K562 (cell line): ENCODE measurements around the gene VAPB. TPM values are rescaled to one million over a fixed set of nuclear protein-coding genes. Genes with fewer than 3 reads are reported as not detected.

Experiments used
- ATAC-seq: fragments of 200-7000 bp; cut with Tn5 transposase; 3 replicates; pipeline ENCODE4 v1.9.1; 2020; ENCODE audit warnings: moderate library complexity
- BruUV-seq: library from RNA; stranded (reverse); fragments of 400-500 nt; replicated peaks from 2 replicates; lab custom pipeline; 2021; lab: Mats Ljungman, UMichigan
- CTCF ChIA-PET: fragments of 300-600 bp; formaldehyde crosslinking; extraction: SDS; loops from one replicate; lab custom pipeline; 2021; ENCODE audit warnings: low intra/inter-chr PET ratio; lab: Yijun Ruan, JAX
- POLR2A ChIA-PET: fragments of 300-600, 350-650 bp; sonication (Branson Sonifier 250); formaldehyde crosslinking; extraction: SDS; loops from one replicate; lab custom pipeline; 2021; ENCODE audit warnings: antibody characterized with exemption, inconsistent platforms; lab: Yijun Ruan, JAX
- DNase-seq, 4 experiments: peaks; one replicate each; pipeline versions ENCODE4 v3.0.0 to v3.0.0-alpha.2; 2011 to 2018; ENCODE audit warnings: low spot score in 3 of 4, mixed read lengths in 3 of 4; ENCODE audit errors: extremely low read depth in 1 of 4
- FAIRE-seq: peaks from 2 replicates; lab custom pipeline; 2011; peaks lifted over from hg19 to GRCh38; lab: Jason Lieb, UNC
- H2AFZ ChIP-seq: 2 replicates; pipeline ENCODE4 v1.6.0; 2011; ENCODE audit warnings: low read depth, low read length, control low read depth, inconsistent platforms
- H3K27ac ChIP-seq: fragments of 200-600 bp; 3 replicates; pipeline ENCODE4 v1.8.0; 2011; ENCODE audit warnings: low read depth, mild to moderate bottlenecking, control low read depth, inconsistent platforms, low read length, moderate library complexity, mixed read lengths; ENCODE audit errors: extremely low read depth
- H3K27me3 ChIP-seq, 2 experiments: fragments of 300-600 bp in 1 of 2; 2 replicates in 1 of 2; 3 replicates in 1 of 2; pipeline versions ENCODE4 v1.6.0 to v1.8.0; 2011; ENCODE audit warnings: inconsistent platforms in 2 of 2, low read length in 2 of 2, mild to moderate bottlenecking in 1 of 2, mixed read lengths in 1 of 2, moderate library complexity in 1 of 2; ENCODE audit not compliant: control insufficient read depth in 2 of 2, insufficient read depth in 2 of 2
- H3K36me3 ChIP-seq: fragments of 300-600 bp; 3 replicates; pipeline ENCODE4 v1.8.0; 2011; ENCODE audit warnings: mild to moderate bottlenecking, low read length, inconsistent platforms; ENCODE audit not compliant: control insufficient read depth, insufficient read depth
- H3K4me1 ChIP-seq, 2 experiments: fragments of 200-600 bp in 1 of 2; replicated peaks in 1 of 2; 2 replicates in 1 of 2; 3 replicates in 1 of 2; pipeline versions ENCODE4 v1.5.1 to v1.8.0; 2011; ENCODE audit warnings: inconsistent platforms in 2 of 2, low read length in 2 of 2, mild to moderate bottlenecking in 1 of 2, mixed read lengths in 1 of 2, moderate library complexity in 1 of 2; ENCODE audit not compliant: control insufficient read depth in 2 of 2, insufficient read depth in 2 of 2
- H3K4me2 ChIP-seq: 2 replicates; pipeline ENCODE4 v1.6.1; 2011; ENCODE audit warnings: low read length, control low read depth, inconsistent platforms, mixed read lengths; ENCODE audit not compliant: insufficient read depth
- H3K4me3 ChIP-seq: fragments of 200-600 bp; sonication (generic), shearing (Covaris generic); 2 replicates; pipeline ENCODE4 v1.5.1; 2016; ENCODE audit warnings: control low read depth, inconsistent platforms
- H3K79me2 ChIP-seq: fragments of 200-600 bp; 3 replicates; pipeline ENCODE4 v1.8.0; 2011; ENCODE audit warnings: low read length, inconsistent platforms; ENCODE audit not compliant: control insufficient read depth, insufficient read depth
- H3K9ac ChIP-seq, 2 experiments: 2 replicates each; pipeline versions ENCODE4 v1.6.0 to v1.6.1; 2011; ENCODE audit warnings: low read depth in 2 of 2, low read length in 2 of 2, control low read depth in 1 of 2, inconsistent platforms in 1 of 2, mild to moderate bottlenecking in 1 of 2, mixed read lengths in 1 of 2; ENCODE audit not compliant: insufficient read depth in 1 of 2
- H3K9me1 ChIP-seq: one replicate; pipeline ENCODE4 v1.6.0; 2011; ENCODE audit warnings: inconsistent platforms, mild to moderate bottlenecking, low read length, moderate library complexity; ENCODE audit not compliant: control insufficient read depth, insufficient read depth
- H3K9me3 ChIP-seq: replicated peaks from 2 replicates; pipeline ENCODE4 v1.5.1; 2011; ENCODE audit warnings: low read depth, low read length, inconsistent platforms; ENCODE audit not compliant: control insufficient read depth, insufficient read depth
- H4K20me1 ChIP-seq: replicated peaks from 2 replicates; pipeline ENCODE4 v1.6.1; 2011; ENCODE audit warnings: low read length, inconsistent platforms, mixed read lengths; ENCODE audit not compliant: control insufficient read depth, insufficient read depth
- ATF7 ChIP-seq: fragments of 450-650 bp; IDR thresholded peaks from 2 replicates; pipeline ENCODE4 v1.7.1; 2014; ENCODE audit warnings: mild to moderate bottlenecking, moderate library complexity
- BCL6 ChIP-seq: fragments of 250-450 bp; sonication (Bioruptor Pico); IDR thresholded peaks from 2 replicates; pipeline ENCODE4 v1.4.0; 2020
- FOXK2 ChIP-seq, 2 experiments: fragments of 450-650 bp; IDR thresholded peaks in 1 of 2; conservative IDR thresholded peaks in 1 of 2; 2 replicates each; pipeline ENCODE4 v1.6.1; 2016; ENCODE audit warnings: low read depth in 2 of 2, mild to moderate bottlenecking in 1 of 2
- GABPB2 ChIP-seq: fragments of 250-450 bp; sonication (Bioruptor Pico); conservative IDR thresholded peaks from 2 replicates; pipeline ENCODE4 v1.5.1; 2021; ENCODE audit warnings: mild to moderate bottlenecking
- GATA2 ChIP-seq: sonication (generic); formaldehyde crosslinking; IDR thresholded peaks from 2 replicates; pipeline ENCODE4 v1.4.0; 2020; ENCODE audit warnings: mild to moderate bottlenecking, missing genetic modification reagents
- HSF4 ChIP-seq: fragments of 250-450 bp; sonication (Bioruptor Pico); IDR thresholded peaks from 2 replicates; pipeline ENCODE4 v2.1.2; 2022; ENCODE audit warnings: mild to moderate bottlenecking, moderate library complexity, borderline replicate concordance
- KDM4B ChIP-seq, 2 experiments: fragments of 450-650 bp in 1 of 2; sonication (generic) in 1 of 2; IDR thresholded peaks; 2 replicates each; pipeline ENCODE4 v1.6.1; 2016 to 2017; ENCODE audit warnings: borderline replicate concordance in 2 of 2, antibody characterized with exemption in 1 of 2, low read depth in 1 of 2, mild to moderate bottlenecking in 1 of 2
- NCOA6 ChIP-seq: fragments of 450-650 bp; IDR thresholded peaks from 2 replicates; pipeline ENCODE4 v1.6.1; 2017; ENCODE audit warnings: mild to moderate bottlenecking
- TBL1XR1 ChIP-seq, 2 experiments: IDR thresholded peaks; 2 replicates each; pipeline ENCODE4 v1.6.1; 2012; ENCODE audit warnings: improper control_type of control experiment in 2 of 2, low read length in 2 of 2, mild to moderate bottlenecking in 1 of 2
- ZNF263 ChIP-seq: sonication (generic); formaldehyde crosslinking; IDR thresholded peaks from 2 replicates; pipeline ENCODE4 v1.8.0; 2022; ENCODE audit warnings: mild to moderate bottlenecking, missing genetic modification reagents, borderline replicate concordance
- WGBS: fragments of 100-300 bp; shearing (Covaris generic); methylation state at CpG from one replicate; pipeline ENCODE4 v1.1.6; 2016; ENCODE audit warnings: low coverage, mixed read lengths; ENCODE audit not compliant: insufficient coverage; ENCODE audit errors: missing lambda C conversion rate; 5-methylcytosine and 5-hydroxymethylcytosine counted together
- in situ Hi-C: fragments of 300-500 bp; cut with MboI; formaldehyde crosslinking; loops from 4 replicates; pipeline ENCODE4 v1.15.0; 2018; ENCODE audit warnings: inconsistent platforms, mixed read lengths
- intact Hi-C: fragments of 100-400 bp; cut with micrococcal nuclease; formaldehyde crosslinking; loops from 2 replicates; pipeline ENCODE4 v1.14.2; 2022
- polyA plus RNA-seq, 8 experiments: library from polyadenylated mRNA; depleted of rRNA in 4 of 8; stranded (reverse) in 5 of 8; unstranded in 3 of 8; fragments of >200 nt; fragmentation: Nextera tagmentation in 2 of 8; fragmentation: Illumina TruSeq in 1 of 8; extraction: Ambion mirVana in 2 of 8; extraction: Trizol in 1 of 8; gene quantifications; 2 replicates each; pipeline versions ENCODE4 v1.2.1 to v1.2.3, GENCODE V29; 2011 to 2014; ENCODE audit warnings: inconsistent platforms in 1 of 8, missing spikeins in 1 of 8
- total RNA-seq, 7 experiments: library from RNA; depleted of rRNA in 6 of 7; stranded (reverse); fragments of >200 nt in 6 of 7; fragmentation: Illumina TruSeq in 2 of 7; extraction: Trizol in 2 of 7; gene quantifications; 2 replicates each; pipeline versions ENCODE4 v1.2.1 to v1.2.3, GENCODE V29; 2011 to 2021; ENCODE audit warnings: low replicate concordance in 1 of 7
- TF ChIP-seq, protein P1 (sequence below): sonication (generic); IDR thresholded peaks from 2 replicates; pipeline ENCODE4 v1.6.1; 2016
- TF ChIP-seq, protein P2 (sequence below), 2 experiments: IDR thresholded peaks in 1 of 2; conservative IDR thresholded peaks in 1 of 2; 2 replicates each; pipeline ENCODE4 v1.6.1; 2016; ENCODE audit warnings: low read depth in 2 of 2, mild to moderate bottlenecking in 1 of 2, missing compliant biosample characterization in 1 of 2, missing genetic modification characterization in 1 of 2, moderate library complexity in 1 of 2
- TF ChIP-seq, protein P3 (sequence below): fragments of 250-450 bp; sonication (Bioruptor Pico); IDR thresholded peaks from 2 replicates; pipeline ENCODE4 v1.5.0; 2021
- TF ChIP-seq, protein P4 (sequence below): fragments of 450-650 bp; conservative IDR thresholded peaks from 2 replicates; pipeline ENCODE4 v1.6.1; 2016; ENCODE audit warnings: missing genetic modification characterization, low read depth, mild to moderate bottlenecking, control low read depth, missing compliant biosample characterization

Gene VAPB
- total and polyA plus RNA-seq, 9 of the 15 experiments (the other 6 are each of a cell fraction or from before 2014, with no cell fraction given), result 3.4 to 51.0 (median 27.9) TPM

DNA sequence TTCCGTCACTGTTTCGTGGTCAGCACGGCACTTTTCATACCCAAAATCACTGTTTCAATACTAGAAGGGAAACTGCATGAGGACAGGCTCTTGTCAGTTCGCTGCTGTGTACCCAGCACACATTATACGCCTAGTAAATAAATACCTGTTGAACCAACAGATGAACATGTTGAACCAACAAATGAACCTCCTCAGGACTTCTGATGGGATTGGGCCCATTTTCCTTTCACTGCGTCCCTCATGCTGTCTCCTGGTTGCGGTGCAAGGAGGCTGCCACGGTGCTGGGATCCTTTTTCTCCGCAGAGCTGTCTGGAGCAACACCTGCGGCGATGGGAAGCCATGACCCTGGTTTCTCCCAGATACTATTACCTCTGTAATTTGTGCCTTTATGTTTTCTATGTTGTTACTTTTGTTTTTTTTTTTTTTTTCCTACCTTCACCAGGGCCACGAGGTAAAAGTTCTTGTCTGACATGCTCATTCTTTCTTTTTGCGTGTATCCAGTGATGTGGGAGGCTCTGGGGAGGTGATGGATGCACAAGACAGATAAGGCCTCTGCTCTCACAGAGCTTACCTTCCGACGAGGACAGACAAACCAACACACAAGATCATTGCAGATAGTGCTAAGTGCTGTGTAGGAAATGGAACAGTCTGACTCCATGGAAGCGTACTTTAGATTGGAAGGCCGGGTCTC lies 1.1 kb downstream of the VAPB start:
- Histone ChIP-seq H3K4me2 (peak overlapping the region; percentile 97), H2AFZ (peak overlapping the region; percentile 89; the same call in 1 of the 2 replicates), H3K9me3 (peaks cover 5% of the 10 kb centered on the region; the same call in 1 of the 2 replicates), H3K4me3 (peak overlapping the region; percentile 67), H3K27me3 (no peaks in the 10 kb centered on the region), H3K79me2 (peaks cover 59% of the 10 kb centered on the region), H4K20me1 (peaks cover 19% of the 10 kb centered on the region; the same call in 1 of the 2 replicates), H3K9me1 (no peaks in the 10 kb centered on the region), H3K4me1 (peaks cover 21 to 27% of the 10 kb centered on the region in 2 experiments), H3K36me3 (peaks cover 45% of the 10 kb centered on the region), H3K9ac (peak overlapping the region; percentile 91 to 99), H3K27ac (peak overlapping the region; percentile 97)
- FAIRE-seq (peak; percentile 97), ATAC-seq (peak; percentile 70), DNase-seq (peak; percentile 54 to 91 (median 64))
- WGBS, result 13% methylated on average over 17 of the region's 17 CpGs
- ChIA-PET CTCF (no interaction called here), POLR2A (interaction anchor here (0.9 to 1.9 kb wide), 5 partner anchors 11 to 34 kb away, joined by 3 to 5 read pairs (median 4); no protein-coding TSS in a partner anchor)
- in situ Hi-C loops, result no loop called here
- intact Hi-C loops, result no loop called here
- TSS peak; percentile 46 for BruUV-seq
- TF ChIP-seq, protein P1, sequence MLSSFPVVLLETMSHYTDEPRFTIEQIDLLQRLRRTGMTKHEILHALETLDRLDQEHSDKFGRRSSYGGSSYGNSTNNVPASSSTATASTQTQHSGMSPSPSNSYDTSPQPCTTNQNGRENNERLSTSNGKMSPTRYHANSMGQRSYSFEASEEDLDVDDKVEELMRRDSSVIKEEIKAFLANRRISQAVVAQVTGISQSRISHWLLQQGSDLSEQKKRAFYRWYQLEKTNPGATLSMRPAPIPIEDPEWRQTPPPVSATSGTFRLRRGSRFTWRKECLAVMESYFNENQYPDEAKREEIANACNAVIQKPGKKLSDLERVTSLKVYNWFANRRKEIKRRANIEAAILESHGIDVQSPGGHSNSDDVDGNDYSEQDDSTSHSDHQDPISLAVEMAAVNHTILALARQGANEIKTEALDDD, result 0 out of 2 replicates have a peak, but pooled peaks have one; percentile 31
- peak in 1 of 2 experiments; percentile 79; a peak in 2 of 4 replicates for TF ChIP-seq TBL1XR1 (IDR thresholded peaks at IDR 0.05; ENCODE audit: low read length in 2 of 2)
- no peak for TF ChIP-seq BCL6 (CRISPR knock-in tag)
- TF ChIP-seq NCOA6, result no peak
- TF ChIP-seq, protein P2, sequence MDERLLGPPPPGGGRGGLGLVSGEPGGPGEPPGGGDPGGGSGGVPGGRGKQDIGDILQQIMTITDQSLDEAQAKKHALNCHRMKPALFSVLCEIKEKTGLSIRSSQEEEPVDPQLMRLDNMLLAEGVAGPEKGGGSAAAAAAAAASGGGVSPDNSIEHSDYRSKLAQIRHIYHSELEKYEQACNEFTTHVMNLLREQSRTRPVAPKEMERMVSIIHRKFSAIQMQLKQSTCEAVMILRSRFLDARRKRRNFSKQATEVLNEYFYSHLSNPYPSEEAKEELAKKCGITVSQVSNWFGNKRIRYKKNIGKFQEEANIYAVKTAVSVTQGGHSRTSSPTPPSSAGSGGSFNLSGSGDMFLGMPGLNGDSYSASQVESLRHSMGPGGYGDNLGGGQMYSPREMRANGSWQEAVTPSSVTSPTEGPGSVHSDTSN (CRISPR knock-in tag; IDR thresholded peaks at IDR 0.05; ENCODE audit: low read depth), result no peak
- TF ChIP-seq, protein P2 (tag; conservative IDR thresholded peaks at IDR 0.05; ENCODE audit: low read depth), result peak; percentile 31; the same call in 1 of the 2 replicates
- TF ChIP-seq, protein P3, sequence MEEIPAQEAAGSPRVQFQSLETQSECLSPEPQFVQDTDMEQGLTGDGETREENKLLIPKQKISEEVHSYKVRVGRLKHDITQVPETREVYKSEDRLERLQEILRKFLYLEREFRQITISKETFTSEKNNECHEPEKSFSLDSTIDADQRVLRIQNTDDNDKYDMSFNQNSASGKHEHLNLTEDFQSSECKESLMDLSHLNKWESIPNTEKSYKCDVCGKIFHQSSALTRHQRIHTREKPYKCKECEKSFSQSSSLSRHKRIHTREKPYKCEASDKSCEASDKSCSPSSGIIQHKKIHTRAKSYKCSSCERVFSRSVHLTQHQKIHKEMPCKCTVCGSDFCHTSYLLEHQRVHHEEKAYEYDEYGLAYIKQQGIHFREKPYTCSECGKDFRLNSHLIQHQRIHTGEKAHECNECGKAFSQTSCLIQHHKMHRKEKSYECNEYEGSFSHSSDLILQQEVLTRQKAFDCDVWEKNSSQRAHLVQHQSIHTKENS (CRISPR knock-in tag), result no peak
- peak in 1 of 2 experiments; percentile 48; a peak in 1 of 4 replicates for TF ChIP-seq FOXK2 (conservative IDR thresholded peaks at IDR 0.05 in 1 of 2, IDR thresholded peaks at IDR 0.05 in 1 of 2; ENCODE audit: low read depth in 2 of 2)
- TF ChIP-seq GATA2, result peak; percentile 78
- TF ChIP-seq KDM4B (IDR thresholded peaks at IDR 0.05; ENCODE audit: borderline replicate concordance in 2 of 2, low read depth in 1 of 2), result no peak
- TF ChIP-seq, protein P4, sequence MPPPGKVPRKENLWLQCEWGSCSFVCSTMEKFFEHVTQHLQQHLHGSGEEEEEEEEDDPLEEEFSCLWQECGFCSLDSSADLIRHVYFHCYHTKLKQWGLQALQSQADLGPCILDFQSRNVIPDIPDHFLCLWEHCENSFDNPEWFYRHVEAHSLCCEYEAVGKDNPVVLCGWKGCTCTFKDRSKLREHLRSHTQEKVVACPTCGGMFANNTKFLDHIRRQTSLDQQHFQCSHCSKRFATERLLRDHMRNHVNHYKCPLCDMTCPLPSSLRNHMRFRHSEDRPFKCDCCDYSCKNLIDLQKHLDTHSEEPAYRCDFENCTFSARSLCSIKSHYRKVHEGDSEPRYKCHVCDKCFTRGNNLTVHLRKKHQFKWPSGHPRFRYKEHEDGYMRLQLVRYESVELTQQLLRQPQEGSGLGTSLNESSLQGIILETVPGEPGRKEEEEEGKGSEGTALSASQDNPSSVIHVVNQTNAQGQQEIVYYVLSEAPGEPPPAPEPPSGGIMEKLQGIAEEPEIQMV (tag), result no peak
- TF ChIP-seq HSF4 (CRISPR knock-in tag), result no peak
- TF ChIP-seq GABPB2 (CRISPR knock-in tag), result no peak
- TF ChIP-seq ZNF263 (CRISPR knock-in tag), result 0 out of 2 replicates have a peak, but pooled peaks have one; percentile 22
- TF ChIP-seq ATF7, result peak; percentile 62; the same call in 1 of the 2 replicates
